ENCODE results near the gene HSBP1. TPM values are rescaled to one million over a fixed set of nuclear protein-coding genes. Genes with fewer than 3 reads are reported as not detected.
A peak's percentile ranks its signal among the peaks of the same experiment; 100 is the strongest.

HSBP1 gene
- total and polyA plus RNA-seq, 7 donors: 45.9 to 109 (median 71.7) TPM

- H3K27ac ChIP-seq: no peak overlapping the region
- no peak for DNase-seq
- H3K4me1 ChIP-seq: no peaks in the 10 kb centered on the region
- WGBS, 3 donors: 85 to 89% (median 88%) methylated on average over 2 of the region's 2 CpGs
- H3K9me3 ChIP-seq: no peaks in the 10 kb centered on the region
- TF ChIP-seq, protein P1, sequence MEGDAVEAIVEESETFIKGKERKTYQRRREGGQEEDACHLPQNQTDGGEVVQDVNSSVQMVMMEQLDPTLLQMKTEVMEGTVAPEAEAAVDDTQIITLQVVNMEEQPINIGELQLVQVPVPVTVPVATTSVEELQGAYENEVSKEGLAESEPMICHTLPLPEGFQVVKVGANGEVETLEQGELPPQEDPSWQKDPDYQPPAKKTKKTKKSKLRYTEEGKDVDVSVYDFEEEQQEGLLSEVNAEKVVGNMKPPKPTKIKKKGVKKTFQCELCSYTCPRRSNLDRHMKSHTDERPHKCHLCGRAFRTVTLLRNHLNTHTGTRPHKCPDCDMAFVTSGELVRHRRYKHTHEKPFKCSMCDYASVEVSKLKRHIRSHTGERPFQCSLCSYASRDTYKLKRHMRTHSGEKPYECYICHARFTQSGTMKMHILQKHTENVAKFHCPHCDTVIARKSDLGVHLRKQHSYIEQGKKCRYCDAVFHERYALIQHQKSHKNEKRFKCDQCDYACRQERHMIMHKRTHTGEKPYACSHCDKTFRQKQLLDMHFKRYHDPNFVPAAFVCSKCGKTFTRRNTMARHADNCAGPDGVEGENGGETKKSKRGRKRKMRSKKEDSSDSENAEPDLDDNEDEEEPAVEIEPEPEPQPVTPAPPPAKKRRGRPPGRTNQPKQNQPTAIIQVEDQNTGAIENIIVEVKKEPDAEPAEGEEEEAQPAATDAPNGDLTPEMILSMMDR (IDR thresholded peaks at IDR 0.05): no peak
- peaks cover 3 to 25% of the 10 kb centered on the region in 2 donors for H3K36me3 ChIP-seq (ENCODE audit: insufficient read depth in 1 of 2, low read depth in 1 of 2)
- ATAC-seq: no peak
- intact Hi-C loops (cut with DNase I): no loop called here
- H3K27me3 ChIP-seq (ENCODE audit: insufficient read depth in 3 of 3, low read length in 2 of 3): no peaks in the 10 kb centered on the region
- H3K4me3 ChIP-seq: no peak overlapping the region
Measured at GRCh38 chr16:83792391-83792790, 15.4 kb upstream of the HSBP1 start.

DNA sequence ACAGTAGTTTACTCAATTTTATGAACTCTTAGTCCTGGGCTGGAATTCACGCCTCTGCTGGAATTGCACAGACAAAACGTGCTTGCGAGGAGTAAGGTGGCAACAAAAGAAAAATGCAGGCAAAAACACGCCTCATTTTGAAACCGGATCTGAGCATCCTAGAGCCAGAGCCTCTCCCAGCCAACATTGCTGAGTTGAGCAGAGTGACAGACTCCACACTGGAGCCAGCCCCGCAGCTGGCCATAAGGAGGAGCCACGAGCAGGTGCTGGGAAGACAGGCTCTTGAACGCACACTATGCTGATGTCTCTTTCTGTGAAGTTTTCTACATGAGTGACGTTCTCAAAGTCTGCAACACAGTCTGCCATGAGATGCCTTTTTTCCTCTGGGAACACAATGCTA, 14.6 kb upstream of the HSBP1 start:
- TF ChIP-seq, protein P1 (IDR thresholded peaks at IDR 0.05): no peak
- peaks cover 3 to 17% of the 10 kb centered on the region in 2 donors for H3K36me3 ChIP-seq (ENCODE audit: insufficient read depth in 1 of 2, low read depth in 1 of 2)
- no peak overlapping the region for H3K4me3 ChIP-seq
- ATAC-seq: peak in 2 of 4 donors; percentile 38 to 42
- 21 to 40% (median 24%) methylated on average over 9 of the region's 9 CpGs for WGBS, 3 donors
- H3K27ac ChIP-seq: no peak overlapping the region
- H3K9me3 ChIP-seq: no peaks in the 10 kb centered on the region
- H3K4me1 ChIP-seq: no peaks in the 10 kb centered on the region
- intact Hi-C loops (cut with DNase I): no loop called here
- no peaks in the 10 kb centered on the region for H3K27me3 ChIP-seq (ENCODE audit: insufficient read depth in 3 of 3, low read length in 2 of 3)
- no peak for DNase-seq

- H3K27ac ChIP-seq: no peak overlapping the region
- TF ChIP-seq, protein P1 (IDR thresholded peaks at IDR 0.05): no peak
- no peak overlapping the region for H3K4me3 ChIP-seq
- no peaks in the 10 kb centered on the region for H3K9me3 ChIP-seq
- no peaks in the 10 kb centered on the region for H3K27me3 ChIP-seq (ENCODE audit: insufficient read depth in 3 of 3, low read length in 2 of 3)
- no peaks in the 10 kb centered on the region for H3K4me1 ChIP-seq
- intact Hi-C loops (cut with DNase I): no loop called here
- no peak for DNase-seq
- 83 to 87% (median 85%) methylated on average over 10 of the region's 10 CpGs for WGBS, 3 donors
- no peak for ATAC-seq
- H3K36me3 ChIP-seq (ENCODE audit: insufficient read depth in 1 of 2, low read depth in 1 of 2): peaks cover 3 to 11% of the 10 kb centered on the region in 2 donors
Measured at GRCh38 chr16:83794860-83795554, 12.8 kb upstream of the HSBP1 start.

DNA sequence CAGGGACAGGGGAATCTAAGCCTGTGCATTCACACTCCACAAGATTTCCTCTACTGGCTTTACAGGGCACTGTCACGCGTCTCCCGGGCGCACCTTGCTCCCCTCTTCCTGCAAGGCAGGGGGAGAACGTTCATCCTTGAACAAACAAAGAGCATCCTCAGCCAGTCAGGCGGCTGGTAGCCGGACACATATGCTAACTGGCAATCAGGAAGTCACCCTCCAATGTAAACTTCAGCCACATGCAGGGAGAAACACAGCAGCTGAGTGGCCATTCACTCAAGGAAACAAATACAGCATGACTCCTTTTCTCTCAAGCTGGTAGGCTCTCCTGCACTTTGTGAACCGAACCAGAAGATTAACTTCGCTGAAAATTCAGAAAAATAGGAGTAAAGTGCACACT, 10.8 kb upstream of the HSBP1 start:
- H3K36me3 ChIP-seq (ENCODE audit: insufficient read depth in 1 of 2, low read depth in 1 of 2): peaks cover 3 to 11% of the 10 kb centered on the region in 2 donors
- H3K4me1 ChIP-seq: no peaks in the 10 kb centered on the region
- DNase-seq (no peak), ATAC-seq (no peak)
- no peak overlapping the region for H3K4me3 ChIP-seq
- no peaks in the 10 kb centered on the region for H3K27me3 ChIP-seq (ENCODE audit: insufficient read depth in 3 of 3, low read length in 2 of 3)
- no peak overlapping the region for H3K27ac ChIP-seq
- 77 to 88% (median 84%) methylated on average over 9 of the region's 9 CpGs for WGBS, 3 donors
- intact Hi-C loops (cut with DNase I): no loop called here
- H3K9me3 ChIP-seq: no peaks in the 10 kb centered on the region
- TF ChIP-seq, protein P1 (IDR thresholded peaks at IDR 0.05): no peak

DNA sequence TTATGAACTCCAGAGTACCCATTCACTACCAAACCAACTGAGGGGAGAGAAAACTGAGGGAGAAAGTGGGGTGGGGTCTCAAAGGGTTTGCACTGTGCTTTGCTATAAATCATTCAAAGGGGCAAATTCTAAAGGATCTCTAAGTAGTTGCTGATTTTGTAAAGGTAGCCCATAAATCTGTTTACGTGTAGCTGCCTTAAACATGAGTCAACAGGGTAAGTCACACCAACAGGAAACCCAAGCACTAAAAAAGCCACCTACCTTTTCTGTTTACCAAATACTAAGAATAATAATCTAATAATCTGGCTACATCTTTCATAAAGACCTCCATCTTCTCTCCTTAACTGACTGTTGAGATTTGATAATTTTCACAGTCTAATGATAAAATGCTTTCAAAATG, 8.4 kb upstream of the HSBP1 start:
- no peaks in the 10 kb centered on the region for H3K9me3 ChIP-seq
- DNase-seq (no peak), ATAC-seq (no peak)
- intact Hi-C loops (cut with DNase I): no loop called here
- peaks cover 7% of the 10 kb centered on the region for H3K4me1 ChIP-seq
- no peak overlapping the region for H3K4me3 ChIP-seq
- 50 to 88% (median 86%) methylated on average over 1 of the region's 1 CpG for WGBS, 3 donors
- peaks cover 3 to 11% of the 10 kb centered on the region in 2 donors for H3K36me3 ChIP-seq (ENCODE audit: insufficient read depth in 1 of 2, low read depth in 1 of 2)
- no peaks in the 10 kb centered on the region for H3K27me3 ChIP-seq (ENCODE audit: insufficient read depth in 3 of 3, low read length in 2 of 3)
- TF ChIP-seq, protein P1 (IDR thresholded peaks at IDR 0.05): no peak
- H3K27ac ChIP-seq: no peak overlapping the region

All from psoas muscle (tissue), 8 donors.